HepG2 (cell line): ENCODE measurements around the gene IMPDH2. TPM values are rescaled to one million over a fixed set of nuclear protein-coding genes. Genes with fewer than 3 reads are reported as not detected.
A peak's percentile ranks its signal among the peaks of the same experiment; 100 is the strongest.

ENCODE experiments used
- ATAC-seq: fragments of 200-7000 bp; cut with Tn5 transposase; 3 replicates; pipeline ENCODE4 v1.9.1; 2020; ENCODE audit warnings: mild to moderate bottlenecking, moderate library complexity
- BruUV-seq: library from RNA; stranded (reverse); fragments of 400-500 nt; replicated peaks from 2 replicates; lab custom pipeline; 2021; lab: Mats Ljungman, UMichigan
- CTCF ChIA-PET: fragments of 300-600 bp; formaldehyde crosslinking; extraction: SDS; loops from one replicate; lab custom pipeline; 2021; ENCODE audit warnings: low total read pairs, inconsistent platforms, low intra/inter-chr PET ratio; lab: Yijun Ruan, JAX
- POLR2A ChIA-PET: fragments of 350-600 bp; sonication (Branson Sonifier 250); formaldehyde crosslinking; loops from one replicate; lab custom pipeline; 2020; ENCODE audit warnings: antibody characterized with exemption, inconsistent platforms; lab: Yijun Ruan, JAX
- DNase-seq: peaks from one replicate; pipeline ENCODE4 v3.0.0-alpha.2; 2015; ENCODE audit warnings: low spot score
- FAIRE-seq: peaks from 3 replicates; lab custom pipeline; 2011; peaks lifted over from hg19 to GRCh38; lab: Jason Lieb, UNC
- H2AFZ ChIP-seq: one replicate; pipeline ENCODE4 v1.6.1; 2011; ENCODE audit warnings: low read length, inconsistent platforms
- H3K27ac ChIP-seq: fragments of 300-600 bp; 3 replicates; pipeline ENCODE4 v1.8.0; 2011; ENCODE audit warnings: mixed run types, mild to moderate bottlenecking, mixed read lengths, low read length, inconsistent platforms; ENCODE audit not compliant: insufficient read depth; ENCODE audit errors: extremely low read length
- H3K27me3 ChIP-seq, 2 experiments: fragments of 200-600 bp in 1 of 2; 2 replicates in 1 of 2; 3 replicates in 1 of 2; pipeline versions ENCODE4 v1.6.0 to v1.8.0; 2011; ENCODE audit warnings: low read length in 2 of 2, mild to moderate bottlenecking in 2 of 2, moderate library complexity in 2 of 2, inconsistent platforms in 1 of 2; ENCODE audit not compliant: insufficient read depth in 2 of 2, control insufficient read depth in 1 of 2
- H3K36me3 ChIP-seq, 2 experiments: fragments of 200-600 bp in 1 of 2; replicated peaks in 1 of 2; 2 replicates in 1 of 2; 3 replicates in 1 of 2; pipeline versions ENCODE4 v1.5.1 to v1.8.0; 2011; ENCODE audit warnings: low read length in 2 of 2, inconsistent platforms in 1 of 2; ENCODE audit not compliant: insufficient read depth in 2 of 2, control insufficient read depth in 1 of 2
- H3K4me1 ChIP-seq: 2 replicates; pipeline ENCODE4 v1.5.1; 2012; ENCODE audit warnings: low read length, inconsistent platforms; ENCODE audit not compliant: insufficient read depth
- H3K4me2 ChIP-seq: 2 replicates; pipeline ENCODE4 v1.6.0; 2011; ENCODE audit warnings: low read depth, low read length, inconsistent platforms
- H3K4me3 ChIP-seq, 3 experiments: fragments of 200-600 bp in 1 of 3; sonication (generic), shearing (Covaris generic) in 1 of 3; replicated peaks in 1 of 3; 2 replicates each; pipeline ENCODE4 v1.5.1; 2011 to 2016; ENCODE audit warnings: low read length in 3 of 3, inconsistent platforms in 2 of 3, low read depth in 2 of 3, mild to moderate bottlenecking in 2 of 3, control low read depth in 1 of 3, mixed read lengths in 1 of 3; ENCODE audit not compliant: insufficient read depth in 1 of 3
- H3K79me2 ChIP-seq: one replicate; pipeline ENCODE4 v1.6.1; 2011; ENCODE audit warnings: low read length, inconsistent platforms; ENCODE audit not compliant: insufficient read depth
- H3K9ac ChIP-seq: 2 replicates; pipeline ENCODE4 v1.6.0; 2011; ENCODE audit warnings: mild to moderate bottlenecking, low read depth, low read length, inconsistent platforms; ENCODE audit not compliant: insufficient read depth
- H3K9me3 ChIP-seq: 2 replicates; pipeline ENCODE4 v1.5.1; 2012; ENCODE audit warnings: mild to moderate bottlenecking, low read length
- H4K20me1 ChIP-seq: 2 replicates; pipeline ENCODE4 v1.6.0; 2011; ENCODE audit warnings: inconsistent platforms, mild to moderate bottlenecking, low read length, moderate library complexity; ENCODE audit not compliant: insufficient read depth
- ESRRA ChIP-seq: sonication (generic); formaldehyde crosslinking; IDR thresholded peaks from 2 replicates; pipeline ENCODE4 v1.5.1; 2020; ENCODE audit warnings: mild to moderate bottlenecking, low read depth, missing genetic modification reagents
- ETV6 ChIP-seq: sonication (generic); formaldehyde crosslinking; conservative IDR thresholded peaks from 2 replicates; pipeline ENCODE4 v1.4.0; 2020; ENCODE audit warnings: missing genetic modification reagents
- KMT2A ChIP-seq: sonication (generic); formaldehyde crosslinking; IDR thresholded peaks from 2 replicates; pipeline ENCODE4 v1.4.0; 2020; ENCODE audit warnings: missing genetic modification reagents
- MLLT10 ChIP-seq: sonication (generic); formaldehyde crosslinking; IDR thresholded peaks from 2 replicates; pipeline ENCODE4 v1.4.0; 2020; ENCODE audit warnings: missing genetic modification reagents
- MTF2 ChIP-seq: sonication (generic); formaldehyde crosslinking; IDR thresholded peaks from 2 replicates; pipeline ENCODE4 v1.5.0; 2020; ENCODE audit warnings: missing genetic modification reagents, borderline replicate concordance
- NCOA1 ChIP-seq: sonication (generic); formaldehyde crosslinking; IDR thresholded peaks from 2 replicates; pipeline ENCODE4 v1.9.0; 2021; ENCODE audit warnings: missing genetic modification reagents
- SNAPC2 ChIP-seq: sonication (generic); formaldehyde crosslinking; IDR thresholded peaks from 2 replicates; pipeline ENCODE4 v1.8.1; 2022; ENCODE audit warnings: mild to moderate bottlenecking, missing genetic modification reagents
- SP1 ChIP-seq, 2 experiments: fragments of 450-650 bp in 1 of 2; sonication (generic) in 1 of 2; formaldehyde crosslinking in 1 of 2; IDR thresholded peaks; 2 replicates each; pipeline versions ENCODE4 v1.4.0 to v1.6.1; 2016 to 2020; ENCODE audit warnings: missing genetic modification reagents in 1 of 2
- TARDBP ChIP-seq: sonication (generic); formaldehyde crosslinking; IDR thresholded peaks from 2 replicates; pipeline ENCODE4 v1.8.0; 2022; ENCODE audit warnings: mild to moderate bottlenecking, missing genetic modification reagents
- TFE3 ChIP-seq: IDR thresholded peaks from 2 replicates; pipeline ENCODE4 v1.6.1; 2016
- TP53 ChIP-seq: sonication (generic); formaldehyde crosslinking; conservative IDR thresholded peaks from 2 replicates; pipeline ENCODE4 v1.4.0; 2020; ENCODE audit warnings: missing genetic modification reagents
- ZNF136 ChIP-seq: sonication (generic); formaldehyde crosslinking; IDR thresholded peaks from 2 replicates; pipeline ENCODE4 v1.8.1; 2022; ENCODE audit warnings: low read depth, mild to moderate bottlenecking, moderate library complexity, missing genetic modification reagents
- ZNF614 ChIP-seq: IDR thresholded peaks from 2 replicates; pipeline ENCODE4 v1.6.1; 2018; ENCODE audit warnings: missing biosample characterization, missing genetic modification reagents, inconsistent platforms, borderline replicate concordance
- ZNF773 ChIP-seq: sonication (generic); formaldehyde crosslinking; IDR thresholded peaks from 2 replicates; pipeline ENCODE4 v1.4.0; 2020; ENCODE audit warnings: missing genetic modification reagents, borderline replicate concordance
- ZNF788 ChIP-seq: sonication (generic); formaldehyde crosslinking; IDR thresholded peaks from 2 replicates; pipeline ENCODE4 v1.5.0; 2020; ENCODE audit warnings: mild to moderate bottlenecking, missing genetic modification reagents, borderline replicate concordance
- WGBS: methylation state at CpG from one replicate; pipeline ENCODE4 v1.1.6; 2017; ENCODE audit warnings: low lambda C conversion rate; 5-methylcytosine and 5-hydroxymethylcytosine counted together
- in situ Hi-C: cut with HindIII; loops from 2 replicates; pipeline ENCODE4 v1.10.0; 2017; ENCODE audit warnings: low pct_unique_long_range_greater_than_20kb; ENCODE audit not compliant: extremely low pct_ligation_motif_present
- intact Hi-C: fragments of 100-400 bp; cut with micrococcal nuclease; formaldehyde crosslinking; loops from one replicate; pipeline ENCODE4 v1.10.0; 2022; ENCODE audit not compliant: unreplicated experiment
- polyA plus RNA-seq, 8 experiments: library from polyadenylated mRNA; depleted of rRNA in 3 of 8; stranded (reverse) in 7 of 8; unstranded in 1 of 8; fragments of >200 nt; fragmentation: Illumina TruSeq in 4 of 8; extraction: Trizol in 4 of 8; gene quantifications; 2 replicates each; pipeline versions ENCODE4 v1.2.1 to v1.2.3, GENCODE V29; 2011 to 2016; ENCODE audit warnings: low read depth in 4 of 8, missing spikeins in 1 of 8, mixed read lengths in 1 of 8; ENCODE audit not compliant: insufficient read depth in 1 of 8
- total RNA-seq, 5 experiments: library from RNA; depleted of rRNA; stranded (reverse); fragments of >200 nt; fragmentation: Illumina TruSeq; extraction: Trizol; gene quantifications; 2 replicates each; pipeline ENCODE4 v1.2.3, GENCODE V29; 2016; ENCODE audit warnings: low read depth in 1 of 5
- TF ChIP-seq, protein P1 (sequence below): sonication (generic); formaldehyde crosslinking; IDR thresholded peaks from 2 replicates; pipeline ENCODE4 v1.4.0; 2020; ENCODE audit warnings: missing genetic modification reagents

The IMPDH2 gene
- total and polyA plus RNA-seq, 2 of the 13 experiments (the other 11 are each of a cell fraction or from before 2014, with no cell fraction given), result 248 to 260 TPM

DNA sequence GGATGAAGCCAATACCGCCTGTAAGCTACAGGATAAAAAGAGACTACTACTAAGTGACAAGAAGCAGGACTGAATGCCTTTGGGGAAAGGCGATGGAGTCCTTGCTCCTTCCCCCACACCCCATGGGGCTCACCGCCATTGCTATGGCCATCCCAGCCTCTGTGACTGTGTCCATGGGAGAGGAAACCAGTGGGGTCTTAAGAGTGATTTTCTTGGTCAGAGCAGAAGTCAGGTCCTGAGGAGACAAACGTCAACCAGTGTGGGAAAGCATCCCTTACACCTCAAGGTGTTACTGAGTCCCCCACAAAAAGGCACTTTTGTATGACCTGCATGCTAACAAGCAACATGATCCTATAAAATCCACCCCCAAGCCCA lies 913 bp downstream of the IMPDH2 start:
- H3K4me1 ChIP-seq, result peaks cover 49% of the 10 kb centered on the region
- H3K4me3 ChIP-seq, result peak overlapping the region; percentile 56 to 78 (median 73); a peak in 5 of 6 replicates
- H3K79me2 ChIP-seq, result peaks cover 15% of the 10 kb centered on the region
- H2AFZ ChIP-seq, result no peak overlapping the region
- BruUV-seq, result no TSS peak
- peak overlapping the region; percentile 63 for H3K27ac ChIP-seq
- peak overlapping the region; percentile 83 for H3K9ac ChIP-seq
- no peak for FAIRE-seq
- H3K4me2 ChIP-seq, result peak overlapping the region; percentile 90
- TF ChIP-seq MTF2 (CRISPR knock-in tag) (no peak), ZNF136 (CRISPR knock-in tag) (0 out of 2 replicates have a peak, but pooled peaks have one; percentile 5), TARDBP (CRISPR knock-in tag) (peak; percentile 22; the same call in 1 of the 2 replicates), ZNF773 (CRISPR knock-in tag) (no peak), NCOA1 (CRISPR knock-in tag) (0 out of 2 replicates have a peak, but pooled peaks have one; percentile 10), SNAPC2 (0 out of 2 replicates have a peak, but pooled peaks have one; percentile 43)
- no peak for DNase-seq
- no peaks in the 10 kb centered on the region for H3K9me3 ChIP-seq
- intact Hi-C loops (no loop called here), in situ Hi-C loops (no loop called here)
- H4K20me1 ChIP-seq, result no peaks in the 10 kb centered on the region
- ATAC-seq, result no peak
- ChIA-PET POLR2A (interaction anchor here (1.5 to 2.3 kb wide), 6 partner anchors 13 to 109 kb away, joined by 5 to 40 read pairs (median 8); partner anchors contain the start of genes ARIH2, QRICH1 and WDR6), CTCF (no interaction called here)
- H3K36me3 ChIP-seq, result peaks cover 28 to 62% of the 10 kb centered on the region in 2 experiments
- 100% methylated on average over 2 of the region's 4 CpGs for whole genome bisulfite sequencing
- no peaks in the 10 kb centered on the region for H3K27me3 ChIP-seq

GRCh38 chr3:49027634-49028033 lies 1.6 kb downstream of the IMPDH2 start:
- H3K79me2 ChIP-seq, result peaks cover 22% of the 10 kb centered on the region
- no peak overlapping the region for H2AFZ ChIP-seq
- in situ Hi-C loops (no loop called here), intact Hi-C loops (no loop called here)
- H3K9me3 ChIP-seq, result no peaks in the 10 kb centered on the region
- H4K20me1 ChIP-seq, result no peaks in the 10 kb centered on the region
- ATAC-seq (no peak), FAIRE-seq (no peak), DNase-seq (no peak)
- no peaks in the 10 kb centered on the region for H3K27me3 ChIP-seq
- WGBS, result 91% methylated on average over 8 of the region's 9 CpGs
- no peak overlapping the region for H3K9ac ChIP-seq
- 0 out of 2 replicates have a peak overlapping the region, but pooled peaks have one; percentile 90 for H3K4me2 ChIP-seq
- no TSS peak for BruUV-seq
- H3K4me3 ChIP-seq, result no peak overlapping the region
- no peak overlapping the region for H3K27ac ChIP-seq
- H3K36me3 ChIP-seq, result peaks cover 28 to 55% of the 10 kb centered on the region in 2 experiments
- peaks cover 55% of the 10 kb centered on the region for H3K4me1 ChIP-seq
- ChIA-PET CTCF (no interaction called here), POLR2A (interaction anchor here (2.3 to 11.1 kb wide), 2 partner anchors 18 to 21 kb away, joined by 38 to 280 read pairs; partner anchors contain the start of gene WDR6)
- TF ChIP-seq KMT2A (CRISPR knock-in tag) (no peak), ZNF614 (CRISPR knock-in tag) (no peak), TP53 (no peak), ETV6 (CRISPR knock-in tag) (no peak), TFE3 (CRISPR knock-in tag) (no peak), SP1 (IDR thresholded peaks at IDR 0.05) (no peak), SP1 (CRISPR knock-in tag; IDR thresholded peaks at IDR 0.05) (no peak), ZNF788 (CRISPR knock-in tag) (no peak), ESRRA (CRISPR knock-in tag) (no peak), MLLT10 (CRISPR knock-in tag) (no peak)
- TF ChIP-seq, protein P1, sequence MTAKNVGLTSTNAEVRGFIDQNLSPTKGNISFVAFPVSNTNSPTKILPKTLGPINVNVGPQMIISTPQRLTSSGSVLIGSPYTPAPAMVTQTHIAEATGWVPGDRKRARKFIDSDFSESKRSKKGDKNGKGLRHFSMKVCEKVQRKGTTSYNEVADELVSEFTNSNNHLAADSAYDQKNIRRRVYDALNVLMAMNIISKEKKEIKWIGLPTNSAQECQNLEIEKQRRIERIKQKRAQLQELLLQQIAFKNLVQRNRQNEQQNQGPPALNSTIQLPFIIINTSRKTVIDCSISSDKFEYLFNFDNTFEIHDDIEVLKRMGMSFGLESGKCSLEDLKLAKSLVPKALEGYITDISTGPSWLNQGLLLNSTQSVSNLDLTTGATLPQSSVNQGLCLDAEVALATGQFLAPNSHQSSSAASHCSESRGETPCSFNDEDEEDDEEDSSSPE (CRISPR knock-in tag), result no peak
